Activated B cell treated with CpG ODN at 0.5 μM for 24 hours (primary cell): ENCODE data around the gene GIT2. TPM values are rescaled to one million over a fixed set of nuclear protein-coding genes. Genes with fewer than 3 reads are reported as not detected.

Experiments
- ATAC-seq: fragments of 200-7000 bp; cut with Tn5 transposase; one replicate; pipeline ENCODE4 v1.10.0; 2021; ENCODE audit warnings: low read depth, mild to moderate bottlenecking, moderate library complexity
- CTCF ChIA-PET: fragments of 350-600 bp; sonication (Branson Sonifier 250); formaldehyde crosslinking; loops from one replicate; lab custom pipeline; 2021; ENCODE audit warnings: antibody characterized with exemption; lab: Charles Lee
- POLR2A ChIA-PET: fragments of 350-600 bp; sonication (Branson Sonifier 250); formaldehyde crosslinking; loops from one replicate; lab custom pipeline; 2021; ENCODE audit warnings: antibody characterized with exemption; lab: Charles Lee
- DNase-seq: peaks from one replicate; pipeline ENCODE4 v3.0.0; 2022
- H3K27ac Mint-ChIP-seq: one replicate; pipeline ENCODE4 v1.8.0; 2020; ENCODE audit warnings: mixed read lengths
- H3K27me3 Mint-ChIP-seq: one replicate; pipeline ENCODE4 v1.8.0; 2021; ENCODE audit warnings: mixed read lengths
- H3K36me3 Mint-ChIP-seq: one replicate; pipeline ENCODE4 v1.8.0; 2021; ENCODE audit warnings: low read depth, mixed read lengths
- H3K4me1 Mint-ChIP-seq: one replicate; pipeline ENCODE4 v1.8.0; 2021; ENCODE audit warnings: mixed read lengths
- H3K4me3 Mint-ChIP-seq: one replicate; pipeline ENCODE4 v1.8.0; 2020; ENCODE audit warnings: mild to moderate bottlenecking, mixed read lengths
- H3K9me3 Mint-ChIP-seq: one replicate; pipeline ENCODE4 v1.8.0; 2020; ENCODE audit warnings: mixed read lengths
- CTCF ChIP-seq: fragments of 200-600 bp; IDR thresholded peaks from one replicate; pipeline ENCODE4 v1.8.0; 2022; ENCODE audit warnings: antibody characterized with exemption, mild to moderate bottlenecking
- intact Hi-C: fragments of 100-400 bp; cut with micrococcal nuclease; formaldehyde crosslinking; loops from one replicate; pipeline ENCODE4 v1.15.1; 2024
- total RNA-seq: library from RNA; stranded (reverse); gene quantifications from 2 replicates; pipeline ENCODE4 v1.2.3, GENCODE V29; 2022

The GIT2 gene
- total RNA-seq, 1 donor from 2014 or later, result 107 TPM

DNA sequence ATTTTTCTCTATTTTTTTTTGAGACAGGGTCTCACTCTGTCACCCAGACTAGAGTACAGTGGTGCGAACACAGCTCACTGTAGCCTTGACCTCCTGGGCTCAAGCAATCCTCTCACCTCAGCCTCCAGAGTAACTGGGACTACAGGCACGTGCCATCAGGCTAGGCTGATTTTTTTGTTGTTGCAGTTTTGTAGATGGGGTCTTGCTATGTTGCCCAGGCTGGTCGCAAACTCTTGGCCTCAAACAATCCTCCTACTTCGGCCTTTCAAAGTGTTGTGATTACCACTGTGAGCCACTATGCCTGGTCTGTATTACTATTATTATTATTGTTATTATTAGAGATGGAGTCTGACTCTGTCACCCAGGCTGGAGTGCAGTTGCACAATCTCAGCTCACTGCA lies 23.3 kb downstream of the GIT2 start:
- POLR2A ChIA-PET, result interaction anchor here (1.4 to 1.7 kb wide), 2 partner anchors 23 to 26 kb away, joined by 11 read pairs; partner anchors contain the start of genes ANKRD13A and GIT2
- H3K36me3 Mint-ChIP-seq, result peaks cover 60% of the 10 kb centered on the region
- H3K27me3 Mint-ChIP-seq, result no peaks in the 10 kb centered on the region

GRCh38 chr12:109968801-109969200 lies 27.4 kb downstream of the GIT2 start:
- H3K36me3 Mint-ChIP-seq, result peaks cover 64% of the 10 kb centered on the region
- no peak for TF ChIP-seq CTCF
- no peaks in the 10 kb centered on the region for H3K9me3 Mint-ChIP-seq
- no peak overlapping the region for H3K4me3 Mint-ChIP-seq
- ChIA-PET POLR2A (no interaction called here), CTCF (no interaction called here)
- no peak for DNase-seq
- H3K27ac Mint-ChIP-seq, result no peak overlapping the region
- no peaks in the 10 kb centered on the region for H3K27me3 Mint-ChIP-seq
- no peak for ATAC-seq
- intact Hi-C loops, result no loop called here
- peaks cover 15% of the 10 kb centered on the region for H3K4me1 Mint-ChIP-seq

More for the DNA sequence above, 23.3 kb downstream of the GIT2 start:
- ATAC-seq, result no peak
- CTCF ChIA-PET, result no interaction called here
- no peak for TF ChIP-seq CTCF
- DNase-seq, result no peak
- Mint-ChIP-seq H3K9me3 (no peaks in the 10 kb centered on the region), H3K4me3 (no peak overlapping the region), H3K4me1 (peaks cover 19% of the 10 kb centered on the region), H3K27ac (peak overlapping the region; percentile 92)
- intact Hi-C loops, result loop anchor here (1.0 kb wide), 2 partner anchors 23 to 42 kb away; partner anchors contain the start of gene GIT2

DNA sequence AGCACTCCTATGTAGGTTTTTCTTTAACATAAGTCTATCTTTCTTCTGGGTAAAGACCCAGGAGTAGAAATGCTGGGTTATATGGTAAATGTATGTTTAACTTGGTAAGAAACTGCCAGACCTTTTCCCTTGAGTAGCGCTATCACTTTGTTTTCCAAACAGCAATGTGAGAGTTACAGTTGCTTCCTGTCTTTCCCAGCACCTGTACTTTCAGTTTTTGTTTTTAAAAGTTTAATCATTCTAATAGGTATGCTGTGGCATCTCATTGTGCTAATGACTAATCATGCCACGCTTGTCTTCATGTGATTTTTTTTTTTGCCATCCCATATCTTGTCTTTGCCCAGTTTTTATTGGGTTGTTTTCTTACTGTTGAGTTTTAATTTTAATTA lies 28.1 kb downstream of the GIT2 start:
- H3K27ac Mint-ChIP-seq, result peak overlapping the region; percentile 25
- intact Hi-C loops, result no loop called here
- H3K4me1 Mint-ChIP-seq, result peaks cover 8% of the 10 kb centered on the region
- DNase-seq (no peak), ATAC-seq (no peak)
- peaks cover 66% of the 10 kb centered on the region for H3K36me3 Mint-ChIP-seq
- no peaks in the 10 kb centered on the region for H3K9me3 Mint-ChIP-seq
- no peaks in the 10 kb centered on the region for H3K27me3 Mint-ChIP-seq
- TF ChIP-seq CTCF, result no peak
- no peak overlapping the region for H3K4me3 Mint-ChIP-seq
- CTCF ChIA-PET, result no interaction called here
- POLR2A ChIA-PET, result no interaction called here

DNA sequence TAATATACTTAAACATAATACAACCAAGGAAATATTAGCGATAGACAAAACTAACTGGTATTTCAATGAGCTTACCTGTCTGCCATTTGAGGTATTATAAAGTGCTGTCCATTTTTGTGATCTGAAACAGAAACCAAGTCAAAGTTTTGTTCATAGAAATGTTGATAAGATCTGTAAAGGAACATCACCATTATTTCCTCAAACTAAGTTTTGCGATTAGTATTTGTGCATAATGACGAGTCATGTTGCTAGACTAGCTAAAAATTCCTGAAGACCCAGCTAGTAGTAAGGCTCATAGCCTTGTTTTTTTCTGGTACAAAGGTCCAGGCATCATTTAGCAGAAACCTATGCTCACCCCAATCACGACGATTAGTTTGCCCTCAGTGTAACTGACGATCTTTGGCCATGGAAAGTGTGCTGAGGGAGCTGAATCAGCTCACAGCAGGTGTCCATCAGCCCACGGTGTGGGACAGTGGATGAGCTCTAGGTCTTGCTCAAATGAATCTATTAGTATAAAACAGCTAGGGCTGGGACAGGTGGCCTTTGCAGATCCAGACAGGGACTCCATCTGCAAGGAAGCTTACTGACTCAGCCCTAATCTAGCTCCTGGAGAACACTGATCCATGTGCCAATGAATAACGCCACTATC lies 28.7 kb downstream of the GIT2 start:
- ChIA-PET CTCF (no interaction called here), POLR2A (no interaction called here)
- H3K4me1 Mint-ChIP-seq, result peaks cover 8% of the 10 kb centered on the region
- H3K27me3 Mint-ChIP-seq, result no peaks in the 10 kb centered on the region
- no peak for TF ChIP-seq CTCF
- DNase-seq (no peak), ATAC-seq (no peak)
- H3K36me3 Mint-ChIP-seq, result peaks cover 68% of the 10 kb centered on the region
- intact Hi-C loops, result no loop called here
- no peaks in the 10 kb centered on the region for H3K9me3 Mint-ChIP-seq
- H3K27ac Mint-ChIP-seq, result peak overlapping the region; percentile 25
- no peak overlapping the region for H3K4me3 Mint-ChIP-seq

- no peak for DNase-seq
- Mint-ChIP-seq H3K4me3 (no peak overlapping the region), H3K27me3 (no peaks in the 10 kb centered on the region), H3K4me1 (peaks cover 5% of the 10 kb centered on the region), H3K27ac (no peak overlapping the region), H3K36me3 (peaks cover 68% of the 10 kb centered on the region), H3K9me3 (no peaks in the 10 kb centered on the region)
- TF ChIP-seq CTCF, result no peak
- ChIA-PET CTCF (no interaction called here), POLR2A (interaction anchor here (0.6 kb wide), 1 partner anchor 25 kb away, joined by 3 read pairs; no protein-coding TSS in a partner anchor)
- intact Hi-C loops, result loop anchor here (1.0 kb wide), 1 partner anchor 9 kb away; no protein-coding TSS in a partner anchor
- no peak for ATAC-seq
Measured at GRCh38 chr12:109966546-109966945, 29.6 kb downstream of the GIT2 start.
